Measurements from ENCODE around the gene RLBP1. TPM values are rescaled to one million over a fixed set of nuclear protein-coding genes. Genes with fewer than 3 reads are reported as not detected.

RLBP1 gene
- total and polyA plus RNA-seq, 10 of the 15 experiments (the other 5 are each of a cell fraction or from before 2014, with no cell fraction given): 0.06 TPM; not detected in 9

GRCh38 chr15:89243691-89244573 is 22.6 kb upstream of the RLBP1 start, which contains the start of gene FANCI (continued):
- TF ChIP-seq BCLAF1 (IDR thresholded peaks at IDR 0.05): peak; percentile 84
- TF ChIP-seq SIX5 (IDR thresholded peaks at IDR 0.05; ENCODE audit: low read depth, low read length, severe bottlenecking): no peak
- no peak for TF ChIP-seq POLR2AphosphoS2 (IDR thresholded peaks at IDR 0.05; ENCODE audit: low read depth, low read length)
- no peak for TF ChIP-seq CEBPB (IDR thresholded peaks at IDR 0.05; ENCODE audit: borderline replicate concordance in 1 of 2, low read depth in 2 of 2, low read length in 2 of 2)
- TF ChIP-seq BACH1 (IDR thresholded peaks at IDR 0.05; ENCODE audit: borderline replicate concordance): peak; percentile 55; the same call in 1 of the 2 replicates
- no peak for TF ChIP-seq MEF2A (IDR thresholded peaks at IDR 0.05; ENCODE audit: insufficient read depth, low read depth, low read length)
- TF ChIP-seq MLLT1 (IDR thresholded peaks at IDR 0.05): peak; percentile 34; the same call in 1 of the 2 replicates
- TF ChIP-seq PML (IDR thresholded peaks at IDR 0.05; ENCODE audit: low read length): no peak
- TF ChIP-seq E2F4 (IDR thresholded peaks at IDR 0.05; ENCODE audit: low read depth, low read length): peak; percentile 94
- TF ChIP-seq RELA (IDR thresholded peaks at IDR 0.05; ENCODE audit: borderline replicate concordance, partially characterized antibody): peak; percentile 33
- no peak for TF ChIP-seq NFIC (IDR thresholded peaks at IDR 0.05; ENCODE audit: low read depth, low read length)
- peak in 1 of 2 experiments; percentile 36; a peak in 1 of 4 replicates for TF ChIP-seq ETV6 (conservative IDR thresholded peaks at IDR 0.05 in 1 of 2, IDR thresholded peaks at IDR 0.05 in 1 of 2; ENCODE audit: borderline replicate concordance in 1 of 2, low read depth in 1 of 2)
- TF ChIP-seq MYB (IDR thresholded peaks at IDR 0.05; ENCODE audit: borderline replicate concordance, low read depth, low read length): no peak
- no peak; the same call in 1 of the 2 replicates for TF ChIP-seq HDGF (IDR thresholded peaks at IDR 0.05)
- TF ChIP-seq IRF4 (IDR thresholded peaks at IDR 0.05; ENCODE audit: low read depth, low read length): peak; percentile 47; the same call in 1 of the 2 replicates
- no peak for TF ChIP-seq YBX1 (IDR thresholded peaks at IDR 0.05)
- TF ChIP-seq CUX1 (IDR thresholded peaks at IDR 0.05; ENCODE audit: insufficient replicate concordance, low read depth, low read length): no peak
- 0 out of 2 replicates have a peak, but pooled peaks have one; percentile 48 for TF ChIP-seq POLR2AphosphoS5 (IDR thresholded peaks at IDR 0.05; ENCODE audit: low read length)
